NT2/D1 (cell line): Measurements from ENCODE around the gene TMEM259.

Source experiments
- YY1 ChIP-seq: IDR thresholded peaks from 2 replicates; pipeline ENCODE4 v1.6.1; 2011; ENCODE audit not compliant: insufficient read length, insufficient read depth
- ZNF274 ChIP-seq: IDR thresholded peaks from 2 replicates; pipeline ENCODE4 v1.6.1; 2011; ENCODE audit warnings: mild to moderate bottlenecking, low read depth, low read length

- no peak for TF ChIP-seq ZNF274
- no peak for TF ChIP-seq YY1
Observed at GRCh38 chr19:1004204-1004802, 16.6 kb downstream of the TMEM259 start.
